Parathyroid adenoma (tissue), 2 donors: Measurements from ENCODE around the gene SGF29.
"Not testable (repeated sequence)": the region's sequence is repeated elsewhere in the genome, so short reads cannot be mapped to it uniquely, and the experiment has no call there.

Source experiments
- H2AFZ ChIP-seq: fragments of 300-600 bp; sonication (generic); one replicate; pipeline ENCODE4 v1.7.0; 2017; ENCODE audit warnings: antibody characterized with exemption, mild to moderate bottlenecking
- H3K27ac ChIP-seq: fragments of 300-600 bp; sonication (generic); one replicate; pipeline ENCODE4 v1.7.0; 2017
- H3K27me3 ChIP-seq: fragments of 300-600 bp; sonication (generic); one replicate; pipeline ENCODE4 v1.7.0; 2017; ENCODE audit warnings: low read length; ENCODE audit not compliant: control insufficient read depth, insufficient read depth
- H3K36me3 ChIP-seq: fragments of 300-600 bp; sonication (generic); one replicate; pipeline ENCODE4 v1.7.0; 2017; ENCODE audit warnings: low read length; ENCODE audit not compliant: control insufficient read depth, insufficient read depth
- H3K4me1 ChIP-seq: fragments of 300-600 bp; sonication (generic); one replicate; pipeline ENCODE4 v1.7.0; 2017; ENCODE audit warnings: control low read depth
- H3K4me2 ChIP-seq: fragments of 300-600 bp; sonication (generic); one replicate; pipeline ENCODE4 v1.7.0; 2017; ENCODE audit warnings: low read length
- H3K4me3 ChIP-seq: fragments of 300-600 bp; sonication (generic); one replicate; pipeline ENCODE4 v1.7.0; 2017; ENCODE audit warnings: low read depth, low read length
- H3K79me2 ChIP-seq: fragments of 300-600 bp; sonication (generic); one replicate; pipeline ENCODE4 v1.7.0; 2017; ENCODE audit warnings: control low read depth
- H3K9ac ChIP-seq: fragments of 300-600 bp; sonication (generic); one replicate; pipeline ENCODE4 v1.7.0; 2017; ENCODE audit warnings: mild to moderate bottlenecking
- H3K9me3 ChIP-seq: fragments of 300-600 bp; sonication (generic); one replicate; pipeline ENCODE4 v1.7.0; 2017; ENCODE audit warnings: low read length; ENCODE audit not compliant: control insufficient read depth
- CTCF ChIP-seq: fragments of 300-600 bp; sonication (generic); IDR thresholded peaks from one replicate; pipeline ENCODE4 v1.7.0; 2017; ENCODE audit warnings: antibody characterized with exemption, mild to moderate bottlenecking
- donor health status: primary hyperparathyroidism.

SGF29 gene

GRCh38 chr16:28616636-28617035 is 62.9 kb downstream of the SGF29 start:
- no peaks in the 10 kb centered on the region for H3K27me3 ChIP-seq
- H3K79me2 ChIP-seq, result no peaks in the 10 kb centered on the region

GRCh38 chr16:28617874-28618273 is 64.2 kb downstream of the SGF29 start:
- Histone ChIP-seq H3K27ac (no peak overlapping the region), H3K4me3 (no peak overlapping the region), H3K4me1 (peaks cover 2% of the 10 kb centered on the region), H3K4me2 (no peak overlapping the region), H3K27me3 (no peaks in the 10 kb centered on the region), H3K36me3 (no peaks in the 10 kb centered on the region), H3K79me2 (no peaks in the 10 kb centered on the region), H2AFZ (no peak overlapping the region), H3K9ac (no peak overlapping the region), H3K9me3 (no peaks in the 10 kb centered on the region)
- TF ChIP-seq CTCF, result no peak

More at GRCh38 chr16:28616636-28617035, 62.9 kb downstream of the SGF29 start:
- Histone ChIP-seq H3K9ac (no peak overlapping the region), H3K36me3 (no peaks in the 10 kb centered on the region), H2AFZ (no peak overlapping the region), H3K4me3 (no peak overlapping the region), H3K27ac (no peak overlapping the region), H3K4me2 (no peak overlapping the region), H3K4me1 (no peaks in the 10 kb centered on the region), H3K9me3 (no peaks in the 10 kb centered on the region)
- no peak for TF ChIP-seq CTCF

GRCh38 chr16:28620316-28620715 is 66.6 kb downstream of the SGF29 start:
- not testable (repeated sequence) for H3K9ac ChIP-seq, H2AFZ ChIP-seq, H3K4me2 ChIP-seq, H3K4me1 ChIP-seq, H3K4me3 ChIP-seq, H3K9me3 ChIP-seq, H3K27ac ChIP-seq, H3K27me3 ChIP-seq, H3K79me2 ChIP-seq, H3K36me3 ChIP-seq

GRCh38 chr16:28621481-28622155 is 67.9 kb downstream of the SGF29 start:
- H3K9ac ChIP-seq, result no peak overlapping the region
- H3K36me3 ChIP-seq, result no peaks in the 10 kb centered on the region
- no peaks in the 10 kb centered on the region for H3K9me3 ChIP-seq
- peaks cover 2% of the 10 kb centered on the region for H3K4me1 ChIP-seq
- no peak for TF ChIP-seq CTCF
- no peaks in the 10 kb centered on the region for H3K79me2 ChIP-seq
- no peak overlapping the region for H3K4me3 ChIP-seq
- no peaks in the 10 kb centered on the region for H3K27me3 ChIP-seq
- H3K27ac ChIP-seq, result no peak overlapping the region
- no peak overlapping the region for H2AFZ ChIP-seq
- H3K4me2 ChIP-seq, result no peak overlapping the region

GRCh38 chr16:28622532-28623171 is 68.9 kb downstream of the SGF29 start:
- H3K36me3 ChIP-seq, H3K9ac ChIP-seq, H3K4me1 ChIP-seq, H3K9me3 ChIP-seq, H3K27me3 ChIP-seq, H3K79me2 ChIP-seq: not testable (repeated sequence)
- Histone ChIP-seq H2AFZ (peak overlapping the region; percentile 96), H3K4me2 (peak overlapping the region; percentile 81), H3K4me3 (peak overlapping the region; percentile 55), H3K27ac (peak overlapping the region; percentile 70)
